Urinary bladder (tissue), 4 donors: ENCODE measurements around the gene ADPGK. TPM values are rescaled to one million over a fixed set of nuclear protein-coding genes. Genes with fewer than 3 reads are reported as not detected.
"Not testable (repeated sequence)": the region's sequence is repeated elsewhere in the genome, so short reads cannot be mapped to it uniquely, and the experiment has no call there.

Experiments
- DNase-seq: peaks from one replicate; pipeline ENCODE4 v3.0.0-alpha.2; 2015; ENCODE audit errors: extremely low spot score
- H3K27ac ChIP-seq: one replicate; pipeline ENCODE4 v1.5.1; 2013; ENCODE audit warnings: low read depth, mild to moderate bottlenecking, moderate library complexity
- H3K36me3 ChIP-seq: one replicate; pipeline ENCODE4 v1.6.1; 2013; ENCODE audit warnings: mild to moderate bottlenecking, moderate library complexity; ENCODE audit not compliant: insufficient read depth
- H3K4me1 ChIP-seq: one replicate; pipeline ENCODE4 v1.6.1; 2013; ENCODE audit warnings: mild to moderate bottlenecking, moderate library complexity; ENCODE audit not compliant: insufficient read depth
- H3K4me3 ChIP-seq: one replicate; pipeline ENCODE4 v1.5.1; 2013; ENCODE audit warnings: low read depth, low read length
- WGBS: extraction: QIAGEN DNeasy Blood & Tissue Kit; methylation state at CpG from one replicate; pipeline ENCODE4 v1.1.7; 2013; 5-methylcytosine and 5-hydroxymethylcytosine counted together
- polyA plus RNA-seq: library from polyadenylated mRNA; stranded (reverse); fragments of 200-250 nt; gene quantifications from one replicate; pipeline ENCODE4 v1.2.3, GENCODE V29; 2013
- total RNA-seq: library from RNA; depleted of rRNA; stranded (reverse); fragments of >200 nt; gene quantifications from one replicate; pipeline ENCODE4 v1.2.3, GENCODE V29; 2014
- donor health status: healthy with polysubstance abuse.
- donor health status: healthy.

The ADPGK gene
- total and polyA plus RNA-seq, 2 donors = 28.8 to 65.7 TPM

GRCh38 chr15:72754096-72754495, 29.5 kb downstream of the ADPGK start:
- WGBS = 93% methylated on average over 6 of the region's 6 CpGs
- DNase-seq = no peak
- no peak overlapping the region for H3K27ac ChIP-seq
- peaks cover 5% of the 10 kb centered on the region for H3K36me3 ChIP-seq
- no peak overlapping the region for H3K4me3 ChIP-seq
- no peaks in the 10 kb centered on the region for H3K4me1 ChIP-seq

GRCh38 chr15:72751751-72752455, 31.7 kb downstream of the ADPGK start:
- H3K36me3 ChIP-seq = peaks cover 5% of the 10 kb centered on the region
- no peaks in the 10 kb centered on the region for H3K4me1 ChIP-seq
- no peak overlapping the region for H3K4me3 ChIP-seq
- no peak for DNase-seq
- no peak overlapping the region for H3K27ac ChIP-seq
- WGBS = 78% methylated on average over 9 of the region's 9 CpGs

- WGBS = 95% methylated on average over 2 of the region's 2 CpGs
- no peak for DNase-seq
- no peaks in the 10 kb centered on the region for H3K4me1 ChIP-seq
- H3K27ac ChIP-seq = no peak overlapping the region
- no peak overlapping the region for H3K4me3 ChIP-seq
- peaks cover 3% of the 10 kb centered on the region for H3K36me3 ChIP-seq
These were observed 33.9 kb downstream of the ADPGK start for GRCh38 chr15:72749700-72750099.

GRCh38 chr15:72740219-72740618, 43.3 kb downstream of the ADPGK start:
- no peak for DNase-seq

GRCh38 chr15:72737723-72738122, 45.8 kb downstream of the ADPGK start:
- Histone ChIP-seq H3K4me3 (no peak overlapping the region), H3K4me1 (no peaks in the 10 kb centered on the region), H3K27ac (no peak overlapping the region), H3K36me3 (peaks cover 3% of the 10 kb centered on the region)
- WGBS = 96% methylated on average over 1 of the region's 1 CpG
- DNase-seq = no peak

More at GRCh38 chr15:72740219-72740618, 43.3 kb downstream of the ADPGK start:
- 90% methylated on average over 1 of the region's 1 CpG for WGBS
- H3K4me1 ChIP-seq = no peaks in the 10 kb centered on the region
- H3K27ac ChIP-seq = no peak overlapping the region
- no peak overlapping the region for H3K4me3 ChIP-seq
- peaks cover 3% of the 10 kb centered on the region for H3K36me3 ChIP-seq

DNA sequence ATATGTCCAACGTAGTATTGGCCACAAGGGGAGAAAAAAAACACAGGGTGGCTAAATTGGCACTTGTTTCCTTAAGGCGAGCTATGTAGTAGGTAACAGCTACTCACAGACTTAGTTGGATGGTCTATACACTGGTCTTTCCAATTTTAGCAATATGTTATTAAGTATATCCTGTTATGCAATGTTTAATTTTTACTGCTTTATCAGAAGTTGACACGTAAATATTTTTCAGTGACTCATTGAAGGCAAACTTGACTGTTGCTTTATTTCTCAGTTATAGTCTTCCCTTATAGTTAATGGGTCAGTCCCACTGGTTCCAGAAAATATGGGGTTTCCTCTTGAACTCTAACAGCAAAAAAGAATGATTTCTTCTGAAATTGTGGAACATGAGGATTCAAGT, 46.5 kb downstream of the ADPGK start:
- H3K4me3 ChIP-seq = no peak overlapping the region
- no peak for DNase-seq
- WGBS = 83% methylated on average over 3 of the region's 3 CpGs
- H3K4me1 ChIP-seq = no peaks in the 10 kb centered on the region
- H3K36me3 ChIP-seq = peaks cover 3% of the 10 kb centered on the region
- no peak overlapping the region for H3K27ac ChIP-seq

DNA sequence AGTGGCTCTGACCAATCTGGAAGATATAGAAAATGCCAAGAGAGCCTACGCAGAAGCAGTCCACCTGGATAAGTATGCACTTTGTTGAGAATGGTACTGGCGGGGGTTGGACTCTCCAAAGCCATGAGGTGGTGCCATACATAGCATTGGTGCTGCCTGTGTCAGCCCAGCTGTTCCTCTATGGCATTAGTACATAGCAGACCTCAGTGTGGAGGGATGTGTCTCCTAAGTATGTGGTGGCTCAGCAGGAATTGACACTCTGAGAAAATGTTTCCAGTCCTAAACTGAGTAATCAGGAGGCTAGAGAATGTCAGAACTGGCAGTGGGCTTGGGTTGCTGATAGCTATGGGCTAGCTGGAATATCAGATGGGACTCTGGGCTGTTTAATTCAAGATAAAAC, 48.4 kb downstream of the ADPGK start:
- no peak overlapping the region for H3K4me3 ChIP-seq
- no peak for DNase-seq
- no peak overlapping the region for H3K27ac ChIP-seq
- H3K36me3 ChIP-seq = peaks cover 3% of the 10 kb centered on the region
- 98% methylated on average over 2 of the region's 2 CpGs for WGBS
- H3K4me1 ChIP-seq = no peaks in the 10 kb centered on the region

DNA sequence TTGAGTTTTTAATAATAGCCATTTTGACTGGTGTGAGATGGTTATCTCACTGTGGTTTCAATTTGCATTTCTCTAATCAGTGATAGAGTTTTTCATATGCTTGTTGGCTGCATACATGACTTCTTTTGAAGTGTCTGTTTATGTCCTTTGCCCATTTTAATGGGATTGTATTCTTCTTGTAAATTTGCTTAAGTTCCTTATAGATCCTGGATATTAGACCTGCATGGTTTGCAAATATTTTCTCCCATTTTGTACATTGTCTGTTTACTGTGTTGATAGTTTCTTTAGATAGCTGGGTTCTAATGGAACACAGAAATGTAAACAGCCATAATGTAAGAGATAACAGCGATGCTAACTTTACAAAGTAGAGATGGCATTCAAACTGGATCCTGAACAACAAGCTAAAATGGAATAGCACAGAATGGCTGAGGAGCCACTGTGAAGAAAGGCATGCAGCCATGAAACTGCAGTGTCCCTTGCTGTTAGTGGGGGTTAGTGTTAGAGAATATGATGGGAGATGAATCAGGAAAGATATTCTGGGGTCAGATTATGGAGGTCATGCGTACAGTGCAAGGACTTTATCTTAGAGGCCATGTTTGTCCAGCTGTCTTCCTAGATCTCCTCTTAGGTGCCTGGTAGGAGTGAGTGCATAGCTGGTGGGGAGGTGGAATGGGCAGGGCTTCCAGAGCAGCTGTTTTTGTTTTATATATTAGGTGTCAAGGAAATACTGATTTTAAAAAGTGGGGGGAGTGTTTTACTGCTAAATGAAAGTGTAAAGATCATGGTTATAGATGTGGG, 49.4 kb downstream of the ADPGK start:
- 69% methylated on average over 2 of the region's 2 CpGs for WGBS
- Histone ChIP-seq H3K36me3 (peaks cover 3% of the 10 kb centered on the region), H3K4me1 (no peaks in the 10 kb centered on the region), H3K4me3 (no peak overlapping the region), H3K27ac (no peak overlapping the region)
- no peak for DNase-seq

- Histone ChIP-seq H3K4me1 (no peaks in the 10 kb centered on the region), H3K27ac (no peak overlapping the region), H3K36me3 (peaks cover 3% of the 10 kb centered on the region), H3K4me3 (no peak overlapping the region)
- no peak for DNase-seq
- WGBS = 92% methylated on average over 4 of the region's 4 CpGs
These were observed 51.0 kb downstream of the ADPGK start for GRCh38 chr15:72732516-72732915.

- DNase-seq = no peak
- Histone ChIP-seq H3K4me3 (no peak overlapping the region), H3K36me3 (peaks cover 3% of the 10 kb centered on the region), H3K4me1 (no peaks in the 10 kb centered on the region), H3K27ac (no peak overlapping the region)
These were observed 51.5 kb downstream of the ADPGK start for GRCh38 chr15:72732086-72732485.

GRCh38 chr15:72728821-72729220, 54.7 kb downstream of the ADPGK start:
- H3K4me3 ChIP-seq = no peak overlapping the region
- DNase-seq = no peak
- H3K27ac ChIP-seq = no peak overlapping the region
- H3K4me1 ChIP-seq = no peaks in the 10 kb centered on the region
- H3K36me3 ChIP-seq = no peaks in the 10 kb centered on the region
- WGBS = 96% methylated on average over 1 of the region's 1 CpG

GRCh38 chr15:72728249-72728648, 55.3 kb downstream of the ADPGK start:
- 73% methylated on average over 1 of the region's 1 CpG for WGBS
- not testable (repeated sequence) for H3K4me1 ChIP-seq, DNase-seq, H3K4me3 ChIP-seq, H3K36me3 ChIP-seq, H3K27ac ChIP-seq

GRCh38 chr15:72727154-72727553, 56.4 kb downstream of the ADPGK start:
- Histone ChIP-seq H3K4me3 (no peak overlapping the region), H3K36me3 (no peaks in the 10 kb centered on the region), H3K27ac (no peak overlapping the region), H3K4me1 (no peaks in the 10 kb centered on the region)
- DNase-seq = no peak

GRCh38 chr15:72725851-72726250, 57.7 kb downstream of the ADPGK start:
- 99% methylated on average over 6 of the region's 6 CpGs for WGBS
- H3K4me3 ChIP-seq, H3K36me3 ChIP-seq: not testable (repeated sequence)

More at GRCh38 chr15:72725851-72726250, 57.7 kb downstream of the ADPGK start:
- not testable (repeated sequence) for H3K27ac ChIP-seq, H3K4me1 ChIP-seq, DNase-seq
